ENCODE measurements around the gene OXSR1.

DNA sequence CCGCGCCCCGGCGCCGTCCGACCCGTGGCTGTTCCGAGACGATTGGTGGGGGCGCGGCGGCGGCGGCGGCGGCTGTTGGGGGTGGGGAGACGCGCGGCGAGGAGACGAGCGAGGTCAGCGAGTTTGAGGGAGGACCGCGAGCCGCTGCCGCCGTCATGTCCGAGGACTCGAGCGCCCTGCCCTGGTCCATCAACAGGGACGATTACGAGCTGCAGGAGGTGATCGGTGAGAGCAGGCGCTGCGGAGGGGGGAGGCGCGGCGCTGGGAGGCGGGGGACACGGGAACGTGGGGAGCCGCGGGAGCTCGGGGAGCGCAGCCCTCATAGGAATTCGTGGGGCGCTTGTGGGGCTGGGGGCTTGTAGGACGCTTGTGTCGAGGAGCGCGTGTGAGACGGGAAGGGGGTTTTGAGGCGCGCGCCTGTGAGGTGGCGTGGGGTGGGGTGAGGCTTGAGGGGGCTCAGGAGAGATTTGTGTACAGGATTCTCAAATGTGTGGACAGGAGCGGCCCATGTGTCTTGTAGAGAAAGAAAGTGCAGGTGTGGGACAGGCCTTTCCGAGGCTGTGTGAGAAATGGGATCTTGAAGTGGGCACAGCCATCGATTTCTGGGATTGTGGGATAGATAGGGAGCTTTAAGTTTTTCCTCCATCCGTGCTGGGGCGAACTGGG lies 518 bp downstream of the OXSR1 start:
- TF ChIP-seq SUZ12 (IDR thresholded peaks at IDR 0.05; ENCODE audit: extremely low read depth, insufficient read depth, insufficient read length) (no peak), YY1 (IDR thresholded peaks at IDR 0.05; ENCODE audit: insufficient read depth, insufficient read length) (no peak)

All from NT2/D1 (cell line).